Lower leg skin (tissue), 4 donors: ENCODE data around the gene KNL1. TPM values are rescaled to one million over a fixed set of nuclear protein-coding genes. Genes with fewer than 3 reads are reported as not detected.

Experiments used
- DNase-seq, 2 donors: peaks; one replicate each; pipeline ENCODE4 v3.0.0-alpha.2; 2019; ENCODE audit warnings: low spot score in 2 of 2
- H3K4me3 ChIP-seq: fragments of 200-600 bp; sonication (generic); 2 replicates; pipeline ENCODE4 v1.5.1; 2017; ENCODE audit warnings: mild to moderate bottlenecking, low read depth; ENCODE audit not compliant: poor library complexity, severe bottlenecking
- POLR2A ChIP-seq, 2 donors: fragments of 450-650 bp; IDR thresholded peaks; one replicate each; pipeline ENCODE4 v1.6.1; 2016 to 2017; ENCODE audit warnings: antibody characterized with exemption in 2 of 2, mild to moderate bottlenecking in 1 of 2, moderate library complexity in 1 of 2
- WGBS, 2 donors: methylation state at CpG; one replicate each; pipeline ENCODE4 v1.1.5; 2018; 5-methylcytosine and 5-hydroxymethylcytosine counted together
- intact Hi-C: fragments of 100-400 bp; cut with DNase I; formaldehyde crosslinking; loops from one replicate; pipeline ENCODE4 v1.15.0; 2023; ENCODE audit warnings: low total_unique reads
- total RNA-seq, 4 donors: library from RNA; depleted of rRNA; stranded (reverse); fragments of >200 nt; gene quantifications; one replicate each; pipeline ENCODE4 v1.1.0, GENCODE V29; 2016
- TF ChIP-seq, protein P1 (sequence below), 3 donors: fragments of 450-650 bp; IDR thresholded peaks; one replicate each; pipeline ENCODE4 v1.5.1; 2016; ENCODE audit warnings: antibody characterized with exemption in 3 of 3, mild to moderate bottlenecking in 3 of 3, moderate library complexity in 2 of 3

KNL1 gene
- total RNA-seq, 4 donors from 2014 or later = 0.69 to 2.7 (median 1.3) TPM

DNA sequence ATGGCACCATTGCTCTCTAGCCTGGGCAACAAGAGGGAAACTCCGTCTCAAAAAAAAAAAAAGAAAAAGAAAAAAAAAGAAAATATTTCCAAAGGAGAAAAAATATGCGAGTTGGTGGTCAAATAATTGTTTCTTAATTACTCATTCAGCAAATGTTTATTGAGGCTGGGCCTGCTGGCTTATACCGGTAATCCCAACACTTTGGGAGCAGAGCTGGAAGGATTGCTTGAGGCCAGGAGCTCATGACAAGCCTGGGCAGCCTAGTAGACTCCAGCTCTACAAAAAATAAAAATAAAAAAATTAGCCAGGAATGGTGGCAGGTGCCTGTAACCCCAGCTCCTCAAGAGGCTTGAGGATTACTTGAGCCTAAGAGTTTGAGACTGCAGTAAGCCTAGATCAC is 4.1 kb downstream of the KNL1 start:
- intact Hi-C loops = no loop called here
- WGBS, 2 donors = 59 to 71% methylated on average over 3 of the region's 3 CpGs
- H3K4me3 ChIP-seq = no peak overlapping the region
- DNase-seq = no peak
- TF ChIP-seq, protein P1, sequence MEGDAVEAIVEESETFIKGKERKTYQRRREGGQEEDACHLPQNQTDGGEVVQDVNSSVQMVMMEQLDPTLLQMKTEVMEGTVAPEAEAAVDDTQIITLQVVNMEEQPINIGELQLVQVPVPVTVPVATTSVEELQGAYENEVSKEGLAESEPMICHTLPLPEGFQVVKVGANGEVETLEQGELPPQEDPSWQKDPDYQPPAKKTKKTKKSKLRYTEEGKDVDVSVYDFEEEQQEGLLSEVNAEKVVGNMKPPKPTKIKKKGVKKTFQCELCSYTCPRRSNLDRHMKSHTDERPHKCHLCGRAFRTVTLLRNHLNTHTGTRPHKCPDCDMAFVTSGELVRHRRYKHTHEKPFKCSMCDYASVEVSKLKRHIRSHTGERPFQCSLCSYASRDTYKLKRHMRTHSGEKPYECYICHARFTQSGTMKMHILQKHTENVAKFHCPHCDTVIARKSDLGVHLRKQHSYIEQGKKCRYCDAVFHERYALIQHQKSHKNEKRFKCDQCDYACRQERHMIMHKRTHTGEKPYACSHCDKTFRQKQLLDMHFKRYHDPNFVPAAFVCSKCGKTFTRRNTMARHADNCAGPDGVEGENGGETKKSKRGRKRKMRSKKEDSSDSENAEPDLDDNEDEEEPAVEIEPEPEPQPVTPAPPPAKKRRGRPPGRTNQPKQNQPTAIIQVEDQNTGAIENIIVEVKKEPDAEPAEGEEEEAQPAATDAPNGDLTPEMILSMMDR (IDR thresholded peaks at IDR 0.05) = no peak
- TF ChIP-seq POLR2A (IDR thresholded peaks at IDR 0.05) = no peak

DNA sequence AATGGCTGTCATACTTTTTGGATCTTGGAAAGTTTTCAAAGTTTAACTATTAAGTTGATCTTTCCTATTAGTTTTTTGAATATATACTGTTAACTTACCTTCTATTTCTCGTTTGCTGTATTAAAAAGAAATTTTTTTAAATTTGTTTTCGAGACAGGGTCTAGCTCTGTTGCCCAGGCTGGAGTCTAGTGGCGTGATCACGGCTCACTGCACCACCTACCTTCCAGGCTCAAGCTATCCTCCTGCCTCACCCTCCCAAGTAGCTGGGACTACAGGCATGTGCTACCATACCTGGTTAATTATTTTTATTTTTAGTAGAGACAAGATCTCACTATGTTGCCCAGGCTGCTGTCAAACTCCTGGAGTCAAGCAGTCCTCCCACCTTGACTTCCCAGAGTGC is 4.6 kb downstream of the KNL1 start:
- intact Hi-C loops = no loop called here
- no peak overlapping the region for H3K4me3 ChIP-seq
- TF ChIP-seq, protein P1 (IDR thresholded peaks at IDR 0.05) = no peak
- TF ChIP-seq POLR2A (IDR thresholded peaks at IDR 0.05) = no peak
- DNase-seq = no peak
- 70 to 80% methylated on average over 4 of the region's 4 CpGs for WGBS, 2 donors

DNA sequence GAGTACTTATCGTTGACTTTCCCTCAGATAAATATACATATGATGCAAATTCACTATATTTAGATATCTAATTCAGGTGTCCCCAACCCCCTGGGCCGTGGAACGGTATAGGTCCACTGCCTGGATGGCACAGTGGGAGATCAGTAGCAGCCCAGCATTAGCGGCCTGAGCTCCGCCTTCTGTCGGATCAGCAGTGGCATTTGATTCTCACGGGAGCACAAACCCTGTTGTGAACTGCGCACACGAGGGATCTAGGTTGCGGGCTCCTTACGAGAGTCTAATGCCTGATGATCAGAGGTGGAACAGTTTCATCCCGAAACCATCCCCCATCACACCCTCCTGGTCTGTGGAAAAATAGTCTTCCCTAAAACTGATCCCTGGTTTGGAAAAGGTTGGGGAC is 6.9 kb downstream of the KNL1 start:
- 88 to 94% methylated on average over 12 of the region's 12 CpGs for WGBS, 2 donors
- H3K4me3 ChIP-seq = no peak overlapping the region
- TF ChIP-seq, protein P1 (IDR thresholded peaks at IDR 0.05) = no peak
- TF ChIP-seq POLR2A (IDR thresholded peaks at IDR 0.05) = no peak
- intact Hi-C loops = no loop called here
- no peak for DNase-seq

DNA sequence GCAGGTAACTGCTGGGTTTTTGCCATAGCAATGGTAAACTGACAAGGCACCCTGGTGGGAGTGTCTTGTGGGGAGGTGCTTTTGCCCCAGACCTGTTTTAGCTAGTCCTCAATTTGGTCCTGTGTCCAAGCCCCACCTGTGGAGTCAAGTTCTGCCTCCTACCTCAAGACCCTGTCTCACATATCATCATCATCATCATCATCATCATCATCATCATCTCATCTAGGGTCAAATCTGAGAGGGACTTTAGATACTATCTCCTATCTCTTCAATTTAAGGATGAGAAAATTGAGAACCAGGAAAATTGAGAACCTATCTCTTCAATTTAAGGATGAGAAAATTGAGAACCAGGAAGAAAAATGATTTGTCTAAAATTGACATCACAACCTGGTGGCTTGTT is 9.9 kb downstream of the KNL1 start:
- no peak overlapping the region for H3K4me3 ChIP-seq
- intact Hi-C loops = no loop called here
- no peak for DNase-seq
- no peak for TF ChIP-seq POLR2A (IDR thresholded peaks at IDR 0.05)
- TF ChIP-seq, protein P1 (IDR thresholded peaks at IDR 0.05) = no peak

DNA sequence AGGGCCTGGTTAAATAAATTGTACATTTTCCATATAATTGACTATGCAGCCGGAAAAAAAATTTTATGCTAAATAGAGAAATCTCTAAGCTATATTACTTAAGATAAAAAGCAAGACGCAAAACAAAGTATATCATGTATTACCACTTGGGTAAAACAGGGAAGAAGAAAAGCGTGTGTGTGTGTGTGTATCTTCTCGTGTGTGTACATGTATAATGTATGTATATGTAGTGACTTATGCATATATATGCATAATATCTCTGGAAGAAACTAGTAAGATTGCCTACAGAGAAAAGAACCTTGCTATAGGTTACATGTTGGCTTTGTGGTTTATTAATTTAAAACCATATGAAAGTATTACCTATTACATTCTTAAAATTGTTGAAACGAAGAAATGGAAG is 19.0 kb downstream of the KNL1 start:
- no peak for DNase-seq
- intact Hi-C loops = no loop called here

DNA sequence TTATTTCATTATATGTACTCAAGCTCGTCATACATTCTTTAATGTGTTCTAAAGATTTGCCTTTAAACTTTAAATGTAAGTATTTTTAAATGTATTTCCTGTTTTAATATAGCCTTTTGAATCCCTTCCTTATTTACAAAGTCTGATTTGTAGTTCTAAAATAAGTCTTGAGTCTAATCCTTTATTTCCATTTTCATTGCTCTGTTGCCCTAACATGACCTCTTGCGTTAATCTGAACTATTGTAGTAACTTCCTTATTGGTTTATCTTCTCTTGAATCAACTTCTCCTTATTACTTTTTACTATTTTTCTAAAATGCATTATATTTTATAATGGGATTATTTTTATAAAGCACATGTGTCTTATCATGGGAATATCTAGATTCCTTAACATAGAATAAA is 24.0 kb downstream of the KNL1 start:
- intact Hi-C loops = no loop called here
- no peak overlapping the region for H3K4me3 ChIP-seq
- 78 to 82% methylated on average over 2 of the region's 2 CpGs for WGBS, 2 donors
- TF ChIP-seq, protein P1 (IDR thresholded peaks at IDR 0.05) = no peak
- no peak for TF ChIP-seq POLR2A (IDR thresholded peaks at IDR 0.05)
- DNase-seq = no peak

More for the DNA sequence above, 19.0 kb downstream of the KNL1 start:
- no peak for TF ChIP-seq POLR2A (IDR thresholded peaks at IDR 0.05)
- TF ChIP-seq, protein P1 (IDR thresholded peaks at IDR 0.05) = no peak
- H3K4me3 ChIP-seq = no peak overlapping the region
- 76 to 87% methylated on average over 5 of the region's 5 CpGs for WGBS, 2 donors
